Muscle layer of colon (tissue), 2 donors: ENCODE data around the gene UBQLN3.

ENCODE experiments used
- H3K27ac ChIP-seq: one replicate; pipeline ENCODE4 v1.7.0; 2013; ENCODE audit warnings: low read depth, mild to moderate bottlenecking, low read length, moderate library complexity
- H3K27me3 ChIP-seq, 2 donors: one replicate each; pipeline ENCODE4 v1.7.0; 2013; ENCODE audit warnings: low read length in 2 of 2, mild to moderate bottlenecking in 2 of 2; ENCODE audit not compliant: insufficient read depth in 2 of 2, control insufficient read depth in 1 of 2
- H3K36me3 ChIP-seq: one replicate; pipeline ENCODE4 v1.7.0; 2013; ENCODE audit warnings: mild to moderate bottlenecking, low read length; ENCODE audit not compliant: insufficient read depth
- H3K4me1 ChIP-seq: one replicate; pipeline ENCODE4 v1.7.0; 2013; ENCODE audit warnings: mild to moderate bottlenecking, low read length; ENCODE audit not compliant: insufficient read depth
- H3K4me3 ChIP-seq, 2 donors: one replicate each; pipeline ENCODE4 v1.7.0; 2013; ENCODE audit warnings: low read length in 2 of 2, low read depth in 1 of 2, mild to moderate bottlenecking in 1 of 2, moderate library complexity in 1 of 2
- H3K9ac ChIP-seq: one replicate; pipeline ENCODE4 v1.7.0; 2013; ENCODE audit warnings: low read length
- H3K9me3 ChIP-seq: one replicate; pipeline ENCODE4 v1.7.0; 2013; ENCODE audit warnings: mild to moderate bottlenecking, low read length
- donor health status: abdominal sarcoma.
- donor health status: Adenocarcinoma of cecum.

The UBQLN3 gene

GRCh38 chr11:5509803-5510202 is at the start of gene UBQLN3:
TSS of gene UBQLN3 (minus strand) at chr11:5509957. CDS start at chr11:5509558, 399 bp downstream.
- Histone ChIP-seq H3K4me1 (no peaks in the 10 kb centered on the region), H3K27ac (no peak within 1 kb of the TSS), H3K9ac (no peak within 1 kb of the TSS), H3K36me3 (no peaks in the 10 kb centered on the region), H3K27me3 (no peaks in the 10 kb centered on the region), H3K9me3 (no peaks in the 10 kb centered on the region), H3K4me3 (no peak within 1 kb of the TSS)

GRCh38 chr11:5557751-5558150 is 48.0 kb upstream of the UBQLN3 start:
- no peaks in the 10 kb centered on the region for H3K4me1 ChIP-seq
- H3K4me3 ChIP-seq, result no peak overlapping the region
- H3K27ac ChIP-seq, result no peak overlapping the region
- no peaks in the 10 kb centered on the region for H3K27me3 ChIP-seq
- H3K9me3 ChIP-seq, result no peaks in the 10 kb centered on the region
- H3K9ac ChIP-seq, result no peak overlapping the region
- H3K36me3 ChIP-seq, result no peaks in the 10 kb centered on the region

DNA sequence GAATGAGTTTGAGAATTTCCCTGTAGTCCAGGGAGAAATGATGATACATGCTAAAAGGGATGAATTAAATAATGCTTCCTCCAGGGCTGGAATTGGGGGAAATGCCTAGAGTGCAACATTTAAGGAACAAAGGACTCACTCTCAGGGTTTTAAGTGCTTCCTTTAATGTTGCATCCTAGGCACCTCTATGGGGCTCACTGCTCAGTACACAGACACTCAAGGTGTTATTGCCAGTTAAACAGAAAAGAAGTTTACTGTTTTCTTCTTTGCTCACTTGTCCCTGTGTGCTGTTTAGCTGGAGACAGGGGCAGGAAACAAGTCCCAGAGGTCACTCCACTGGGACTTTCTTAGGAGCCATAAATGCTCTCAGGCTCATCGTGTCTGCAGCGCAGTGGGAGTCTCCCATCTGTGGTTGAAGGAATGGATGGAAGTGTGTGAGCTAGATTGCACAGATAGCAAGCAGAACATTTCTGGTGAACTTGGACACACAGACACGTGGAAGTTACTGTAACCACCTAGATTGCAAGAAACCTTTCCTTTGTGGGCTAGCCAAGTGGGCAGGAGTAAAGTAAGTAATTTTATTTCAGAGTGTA is 46.9 kb upstream of the UBQLN3 start:
- Histone ChIP-seq H3K4me1 (no peaks in the 10 kb centered on the region), H3K27ac (no peak overlapping the region), H3K9ac (no peak overlapping the region), H3K27me3 (no peaks in the 10 kb centered on the region), H3K4me3 (no peak overlapping the region), H3K36me3 (no peaks in the 10 kb centered on the region), H3K9me3 (no peaks in the 10 kb centered on the region)

DNA sequence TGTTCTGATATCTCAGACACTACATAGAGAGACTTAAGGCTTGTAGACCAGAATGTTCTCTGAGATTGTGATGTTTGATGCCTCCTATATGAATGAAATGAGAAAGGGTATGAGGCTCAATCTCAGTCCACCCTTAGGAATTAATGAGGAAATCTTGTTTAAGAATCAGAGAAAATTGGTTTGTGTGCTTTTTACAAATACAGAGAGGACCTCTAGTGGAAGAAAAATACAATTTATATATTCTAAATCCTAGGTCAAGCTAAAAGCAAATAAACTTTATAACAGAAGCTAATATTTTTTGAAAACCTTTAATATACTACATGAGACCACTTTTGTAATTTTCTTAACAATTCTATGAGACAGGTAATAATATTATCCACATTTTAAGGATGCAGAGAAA is 43.6 kb upstream of the UBQLN3 start:
- H3K36me3 ChIP-seq, result no peaks in the 10 kb centered on the region
- no peaks in the 10 kb centered on the region for H3K27me3 ChIP-seq
- H3K9ac ChIP-seq, result no peak overlapping the region
- H3K4me1 ChIP-seq, result no peaks in the 10 kb centered on the region
- no peak overlapping the region for H3K4me3 ChIP-seq
- no peak overlapping the region for H3K27ac ChIP-seq
- no peaks in the 10 kb centered on the region for H3K9me3 ChIP-seq

DNA sequence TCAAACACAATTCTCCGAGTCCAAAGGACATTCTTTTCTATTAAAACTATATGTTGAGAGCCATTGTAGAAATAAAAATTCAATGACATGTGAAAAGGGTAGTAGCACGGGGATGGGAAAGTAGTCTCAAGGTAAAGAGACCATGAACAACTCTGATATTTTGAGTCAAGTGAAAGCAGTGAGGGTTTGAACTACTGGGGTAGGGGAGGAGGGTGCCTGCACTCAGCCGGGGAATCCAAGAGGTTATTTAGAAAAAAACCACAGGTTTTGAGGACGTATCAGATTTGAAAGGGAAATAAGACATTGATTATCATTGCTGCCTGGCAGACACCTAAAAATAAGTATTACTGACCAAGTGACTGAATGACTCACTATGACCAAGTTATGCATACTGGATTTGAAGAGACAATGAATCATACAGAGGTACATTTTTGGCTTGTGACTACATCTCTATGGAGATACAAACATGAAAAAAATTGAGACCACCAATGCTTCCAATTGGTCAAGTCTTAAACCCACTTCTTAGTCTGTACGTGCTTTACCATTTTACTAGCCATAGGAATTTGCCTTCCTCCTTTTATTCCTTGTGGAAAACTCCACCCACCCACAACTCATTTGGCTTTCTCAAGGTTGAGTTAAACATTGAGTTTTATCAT is 40.8 kb upstream of the UBQLN3 start:
- Histone ChIP-seq H3K9ac (no peak overlapping the region), H3K4me3 (no peak overlapping the region), H3K27ac (no peak overlapping the region), H3K36me3 (no peaks in the 10 kb centered on the region), H3K27me3 (no peaks in the 10 kb centered on the region), H3K9me3 (no peaks in the 10 kb centered on the region), H3K4me1 (no peaks in the 10 kb centered on the region)

GRCh38 chr11:5548440-5548839 is 38.7 kb upstream of the UBQLN3 start, which contains the start of gene OR52H1:
TSS of gene OR52H1 (minus strand) at chr11:5548540. CDS start at chr11:5545505, 3,035 bp downstream.
- H3K9ac ChIP-seq, result no peak within 1 kb of the TSS
- no peak within 1 kb of the TSS for H3K27ac ChIP-seq
- H3K27me3 ChIP-seq, result no peaks in the 10 kb centered on the region
- no peaks in the 10 kb centered on the region for H3K9me3 ChIP-seq
- no peaks in the 10 kb centered on the region for H3K36me3 ChIP-seq
- H3K4me1 ChIP-seq, result no peaks in the 10 kb centered on the region
- no peak within 1 kb of the TSS for H3K4me3 ChIP-seq

GRCh38 chr11:5547982-5548381 is 38.2 kb upstream of the UBQLN3 start:
- H3K4me1 ChIP-seq, result no peaks in the 10 kb centered on the region
- H3K27me3 ChIP-seq, result no peaks in the 10 kb centered on the region
- no peak overlapping the region for H3K4me3 ChIP-seq
- H3K9me3 ChIP-seq, result no peaks in the 10 kb centered on the region
- H3K27ac ChIP-seq, result no peak overlapping the region
- no peak overlapping the region for H3K9ac ChIP-seq
- H3K36me3 ChIP-seq, result no peaks in the 10 kb centered on the region

GRCh38 chr11:5546457-5546856 is 36.7 kb upstream of the UBQLN3 start:
- Histone ChIP-seq H3K36me3 (no peaks in the 10 kb centered on the region), H3K9me3 (no peaks in the 10 kb centered on the region), H3K9ac (no peak overlapping the region), H3K27ac (no peak overlapping the region), H3K4me1 (no peaks in the 10 kb centered on the region), H3K27me3 (no peaks in the 10 kb centered on the region), H3K4me3 (no peak overlapping the region)

- H3K27me3 ChIP-seq, result no peaks in the 10 kb centered on the region
These were observed 31.7 kb upstream of the UBQLN3 start for GRCh38 chr11:5541427-5541826.

GRCh38 chr11:5536482-5536881 is 26.7 kb upstream of the UBQLN3 start:
- Histone ChIP-seq H3K9me3 (no peaks in the 10 kb centered on the region), H3K9ac (no peak overlapping the region), H3K27me3 (no peaks in the 10 kb centered on the region), H3K27ac (no peak overlapping the region), H3K4me3 (no peak overlapping the region), H3K4me1 (no peaks in the 10 kb centered on the region), H3K36me3 (no peaks in the 10 kb centered on the region)

More at GRCh38 chr11:5541427-5541826, 31.7 kb upstream of the UBQLN3 start:
- Histone ChIP-seq H3K9ac (no peak overlapping the region), H3K4me1 (no peaks in the 10 kb centered on the region), H3K27ac (no peak overlapping the region), H3K4me3 (no peak overlapping the region), H3K36me3 (no peaks in the 10 kb centered on the region), H3K9me3 (no peaks in the 10 kb centered on the region)

- no peaks in the 10 kb centered on the region for H3K9me3 ChIP-seq
- no peaks in the 10 kb centered on the region for H3K27me3 ChIP-seq
- no peak overlapping the region for H3K4me3 ChIP-seq
- no peak overlapping the region for H3K27ac ChIP-seq
- no peak overlapping the region for H3K9ac ChIP-seq
- H3K36me3 ChIP-seq, result no peaks in the 10 kb centered on the region
- H3K4me1 ChIP-seq, result no peaks in the 10 kb centered on the region
These were observed 24.3 kb upstream of the UBQLN3 start for GRCh38 chr11:5534046-5534445.
